Activated CD4-positive, alpha-beta memory T cell treated with anti-CD3 and anti-CD28 coated beads for 36 hours (primary cell): ENCODE data around the gene BHLHA15. TPM values are rescaled to one million over a fixed set of nuclear protein-coding genes. Genes with fewer than 3 reads are reported as not detected.

Experiments
- CTCF ChIA-PET: fragments of 350-600 bp; sonication (Branson Sonifier 250); formaldehyde crosslinking; loops from one replicate; lab custom pipeline; 2021; ENCODE audit warnings: antibody characterized with exemption, inconsistent platforms; lab: Charles Lee
- POLR2A ChIA-PET: fragments of 350-600 bp; sonication (Branson Sonifier 250); formaldehyde crosslinking; loops from one replicate; lab custom pipeline; 2021; ENCODE audit warnings: antibody characterized with exemption; lab: Charles Lee
- DNase-seq: peaks from one replicate; pipeline ENCODE4 v3.0.0-alpha.2; 2020
- H3K27ac Mint-ChIP-seq: one replicate; pipeline ENCODE4 v1.8.0; 2021; ENCODE audit warnings: mixed read lengths
- H3K27me3 Mint-ChIP-seq: one replicate; pipeline ENCODE4 v1.8.0; 2021; ENCODE audit warnings: mixed read lengths
- H3K36me3 Mint-ChIP-seq: one replicate; pipeline ENCODE4 v1.8.0; 2021; ENCODE audit warnings: mixed read lengths
- H3K4me1 Mint-ChIP-seq: one replicate; pipeline ENCODE4 v1.8.0; 2021; ENCODE audit warnings: low read depth, mixed read lengths
- H3K4me3 Mint-ChIP-seq: one replicate; pipeline ENCODE4 v1.8.0; 2021; ENCODE audit warnings: mild to moderate bottlenecking, mixed read lengths
- H3K9me3 Mint-ChIP-seq: one replicate; pipeline ENCODE4 v1.8.0; 2021; ENCODE audit warnings: mixed read lengths
- intact Hi-C: fragments of 100-400 bp; cut with micrococcal nuclease; formaldehyde crosslinking; loops from one replicate; pipeline ENCODE4 v1.15.1; 2023
- total RNA-seq, 2 experiments: library from RNA; stranded (reverse); gene quantifications; one replicate each; pipeline ENCODE4 v1.2.3, GENCODE V29; 2021

BHLHA15 gene
- total RNA-seq, 2 experiments from 2014 or later, result 0.67 TPM; not detected in 1

- DNase-seq, result no peak
- ChIA-PET CTCF (no interaction called here), POLR2A (no interaction called here)
- Mint-ChIP-seq H3K27ac (no peak overlapping the region), H3K4me1 (no peaks in the 10 kb centered on the region), H3K9me3 (no peaks in the 10 kb centered on the region), H3K27me3 (no peaks in the 10 kb centered on the region), H3K4me3 (no peak overlapping the region), H3K36me3 (peaks cover 36% of the 10 kb centered on the region)
- intact Hi-C loops, result no loop called here
Measured at GRCh38 chr7:98191668-98192431, 19.4 kb upstream of the BHLHA15 start.

- intact Hi-C loops, result no loop called here
- H3K27ac Mint-ChIP-seq, result no peak overlapping the region
- H3K4me3 Mint-ChIP-seq, result no peak overlapping the region
- H3K9me3 Mint-ChIP-seq, result peaks cover 2% of the 10 kb centered on the region
- ChIA-PET CTCF (no interaction called here), POLR2A (no interaction called here)
- peaks cover 38% of the 10 kb centered on the region for H3K36me3 Mint-ChIP-seq
- H3K4me1 Mint-ChIP-seq, result no peaks in the 10 kb centered on the region
- no peaks in the 10 kb centered on the region for H3K27me3 Mint-ChIP-seq
- DNase-seq, result no peak
Measured at GRCh38 chr7:98192781-98193457, 18.3 kb upstream of the BHLHA15 start.

GRCh38 chr7:98193474-98194180 lies 17.6 kb upstream of the BHLHA15 start:
- Mint-ChIP-seq H3K36me3 (peaks cover 38% of the 10 kb centered on the region), H3K4me1 (no peaks in the 10 kb centered on the region), H3K27ac (no peak overlapping the region), H3K27me3 (no peaks in the 10 kb centered on the region), H3K9me3 (peaks cover 4% of the 10 kb centered on the region), H3K4me3 (no peak overlapping the region)
- ChIA-PET CTCF (no interaction called here), POLR2A (no interaction called here)
- DNase-seq, result no peak
- intact Hi-C loops, result no loop called here

- Mint-ChIP-seq H3K9me3 (peaks cover 8% of the 10 kb centered on the region), H3K27me3 (no peaks in the 10 kb centered on the region), H3K4me1 (peaks cover 3% of the 10 kb centered on the region), H3K27ac (no peak overlapping the region), H3K36me3 (peaks cover 38% of the 10 kb centered on the region), H3K4me3 (no peak overlapping the region)
- DNase-seq, result no peak
- CTCF ChIA-PET, result no interaction called here
- intact Hi-C loops, result no loop called here
- POLR2A ChIA-PET, result no interaction called here
Measured at GRCh38 chr7:98194186-98194585, 17.1 kb upstream of the BHLHA15 start.

- H3K27me3 Mint-ChIP-seq, result no peaks in the 10 kb centered on the region
- H3K4me1 Mint-ChIP-seq, result peaks cover 3% of the 10 kb centered on the region
- H3K9me3 Mint-ChIP-seq, result peaks cover 10% of the 10 kb centered on the region
- no peak overlapping the region for H3K4me3 Mint-ChIP-seq
- H3K27ac Mint-ChIP-seq, result no peak overlapping the region
- ChIA-PET CTCF (no interaction called here), POLR2A (no interaction called here)
- peaks cover 37% of the 10 kb centered on the region for H3K36me3 Mint-ChIP-seq
- intact Hi-C loops, result no loop called here
- DNase-seq, result no peak
Measured at GRCh38 chr7:98194672-98195457, 16.4 kb upstream of the BHLHA15 start.

GRCh38 chr7:98196706-98197605 lies 14.3 kb upstream of the BHLHA15 start:
- no peaks in the 10 kb centered on the region for H3K27me3 Mint-ChIP-seq
- peaks cover 24% of the 10 kb centered on the region for H3K4me1 Mint-ChIP-seq
- peaks cover 10% of the 10 kb centered on the region for H3K9me3 Mint-ChIP-seq
- intact Hi-C loops, result no loop called here
- peaks cover 29% of the 10 kb centered on the region for H3K36me3 Mint-ChIP-seq
- POLR2A ChIA-PET, result no interaction called here
- no peak overlapping the region for H3K27ac Mint-ChIP-seq
- CTCF ChIA-PET, result interaction anchor here (1.3 to 1.4 kb wide), 2 partner anchors 28 kb away, joined by 5 to 7 read pairs; no protein-coding TSS in a partner anchor
- H3K4me3 Mint-ChIP-seq, result no peak overlapping the region
- DNase-seq, result no peak

- Mint-ChIP-seq H3K4me3 (no peak overlapping the region), H3K27me3 (no peaks in the 10 kb centered on the region), H3K27ac (no peak overlapping the region), H3K9me3 (peaks cover 10% of the 10 kb centered on the region), H3K36me3 (peaks cover 24% of the 10 kb centered on the region), H3K4me1 (peaks cover 45% of the 10 kb centered on the region)
- DNase-seq, result no peak
- intact Hi-C loops, result no loop called here
- CTCF ChIA-PET, result interaction anchor here (0.9 kb wide), 1 partner anchor 31 kb away, joined by 3 read pairs; no protein-coding TSS in a partner anchor
- POLR2A ChIA-PET, result no interaction called here
Measured at GRCh38 chr7:98199131-98199530, 12.1 kb upstream of the BHLHA15 start.

- H3K36me3 Mint-ChIP-seq, result peaks cover 33% of the 10 kb centered on the region
- intact Hi-C loops, result loop anchor here (5.0 kb wide), 1 partner anchor 68 kb away; no protein-coding TSS in a partner anchor
- peak overlapping the region; percentile 4 for H3K27ac Mint-ChIP-seq
- peaks cover 10% of the 10 kb centered on the region for H3K9me3 Mint-ChIP-seq
- ChIA-PET POLR2A (no interaction called here), CTCF (no interaction called here)
- H3K4me1 Mint-ChIP-seq, result peaks cover 48% of the 10 kb centered on the region
- no peaks in the 10 kb centered on the region for H3K27me3 Mint-ChIP-seq
- H3K4me3 Mint-ChIP-seq, result no peak overlapping the region
- peak; percentile 13 for DNase-seq
Measured at GRCh38 chr7:98200364-98200763, 10.9 kb upstream of the BHLHA15 start.

- peak; percentile 84 for DNase-seq
- Mint-ChIP-seq H3K4me3 (peak overlapping the region; percentile 29), H3K27ac (peak overlapping the region; percentile 44), H3K4me1 (peaks cover 48% of the 10 kb centered on the region), H3K9me3 (peaks cover 10% of the 10 kb centered on the region), H3K36me3 (peaks cover 41% of the 10 kb centered on the region), H3K27me3 (no peaks in the 10 kb centered on the region)
- intact Hi-C loops, result loop anchor here (2.0 to 5.0 kb wide), 2 partner anchors 48 to 70 kb away; no protein-coding TSS in a partner anchor
- ChIA-PET POLR2A (interaction anchor here (0.8 kb wide), 1 partner anchor 12 kb away, joined by 3 read pairs; no protein-coding TSS in a partner anchor), CTCF (interaction anchor here (1.1 to 1.4 kb wide), 2 partner anchors 34 to 97 kb away, joined by 5 to 9 read pairs; no protein-coding TSS in a partner anchor)
Measured at GRCh38 chr7:98202367-98203195, 8.7 kb upstream of the BHLHA15 start.

GRCh38 chr7:98203261-98203963 lies 7.8 kb upstream of the BHLHA15 start:
- no peak for DNase-seq
- Mint-ChIP-seq H3K36me3 (peaks cover 34% of the 10 kb centered on the region), H3K9me3 (peaks cover 5% of the 10 kb centered on the region), H3K4me3 (no peak overlapping the region), H3K27me3 (no peaks in the 10 kb centered on the region), H3K4me1 (peaks cover 48% of the 10 kb centered on the region), H3K27ac (peak overlapping the region; percentile 8)
- ChIA-PET POLR2A (no interaction called here), CTCF (interaction anchor here (1.3 to 1.4 kb wide), 2 partner anchors 35 to 97 kb away, joined by 3 to 5 read pairs; no protein-coding TSS in a partner anchor)
- intact Hi-C loops, result loop anchor here (2.0 to 5.0 kb wide), 2 partner anchors 47 to 71 kb away; no protein-coding TSS in a partner anchor
